Measurements from ENCODE around the gene WDR88.
"Not testable (repeated sequence)": the region's sequence is repeated elsewhere in the genome, so short reads cannot be mapped to it uniquely, and the experiment has no call there.

Gene WDR88

GRCh38 chr19:33212436-33213172, 80.7 kb downstream of the WDR88 start:
- no peak for DNase-seq (ENCODE audit: low read depth)

DNA sequence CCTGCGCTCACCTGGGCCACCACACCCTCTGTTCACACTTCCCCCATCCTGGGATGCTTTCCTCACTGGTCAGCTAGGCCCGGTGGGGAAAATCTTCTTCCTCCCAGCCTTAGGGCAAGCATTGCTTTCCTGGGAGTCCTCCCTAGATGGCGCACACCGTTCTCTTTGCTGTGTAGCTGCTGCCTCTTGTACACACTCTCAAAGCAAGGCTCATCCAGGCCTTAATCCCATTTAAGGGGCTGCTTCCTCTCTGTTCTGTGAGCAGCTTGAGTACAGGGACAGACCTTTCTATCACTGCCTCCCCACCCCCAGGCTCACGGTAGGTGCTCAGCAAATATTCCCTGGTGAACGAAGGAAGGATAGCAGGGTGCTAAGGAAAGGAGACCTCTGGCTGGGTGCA, 82.7 kb downstream of the WDR88 start:
- DNase-seq (ENCODE audit: low read depth) = peak; percentile 34

DNA sequence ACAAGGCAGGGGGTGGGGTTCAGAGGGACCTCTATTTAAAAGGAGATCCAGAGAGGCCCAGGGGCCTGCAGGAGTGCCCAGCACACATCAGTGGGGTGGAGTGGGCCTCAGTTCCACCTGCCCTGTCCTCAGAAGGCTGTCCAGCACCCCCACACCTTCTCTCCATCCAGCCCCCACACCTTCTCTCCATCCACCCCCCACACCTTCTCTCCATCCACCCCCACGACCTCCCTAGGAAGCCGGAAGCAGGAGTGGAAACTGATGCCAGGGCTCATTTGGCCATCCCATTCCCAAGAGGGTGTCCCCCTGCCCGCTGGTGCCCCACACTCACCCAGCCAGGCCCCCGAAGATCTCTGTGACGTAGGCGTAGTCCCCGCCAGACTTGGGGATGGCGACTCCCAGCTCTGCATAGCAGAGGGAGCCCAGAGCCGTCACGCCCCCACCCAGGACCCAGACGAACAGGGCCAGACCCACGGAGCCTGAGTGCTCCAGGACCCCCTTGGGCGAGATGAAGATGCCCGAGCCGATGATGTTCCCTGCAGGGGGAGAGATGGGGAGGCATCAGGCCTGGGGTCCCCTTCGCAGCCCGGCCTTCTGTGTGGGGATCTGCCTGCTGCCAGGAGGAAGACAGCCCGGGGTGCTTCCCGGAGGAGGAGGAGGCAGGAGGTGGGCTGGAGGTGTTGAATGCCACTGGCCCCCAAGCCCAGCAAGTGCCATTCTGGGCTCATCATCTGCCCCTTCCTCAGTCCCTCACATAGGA, 83.7 kb downstream of the WDR88 start:
- DNase-seq (ENCODE audit: low read depth) = no peak

GRCh38 chr19:33216198-33216830, 84.4 kb downstream of the WDR88 start:
- DNase-seq (ENCODE audit: low read depth) = no peak

DNA sequence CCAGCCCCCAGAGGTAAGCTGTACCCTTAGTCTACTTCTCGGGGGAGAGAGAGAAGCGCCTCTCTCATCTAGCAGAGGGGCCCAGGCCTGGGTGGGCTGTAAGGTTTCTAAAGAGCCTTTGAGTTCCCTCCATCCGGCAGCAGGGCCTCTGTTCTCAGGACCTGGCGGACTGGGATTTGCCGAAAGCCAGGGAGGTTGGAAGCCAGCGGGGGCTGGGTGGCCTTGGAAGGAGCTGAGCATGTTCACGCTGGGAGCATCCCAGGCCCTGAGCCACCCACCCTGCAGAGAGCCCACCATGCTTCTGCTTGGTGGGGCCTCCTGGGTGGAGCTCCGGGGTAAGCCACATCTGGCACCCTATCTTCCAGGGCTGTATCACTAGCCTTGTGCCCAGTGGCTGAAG, 86.0 kb downstream of the WDR88 start:
- DNase-seq (ENCODE audit: low read depth) = no peak

DNA sequence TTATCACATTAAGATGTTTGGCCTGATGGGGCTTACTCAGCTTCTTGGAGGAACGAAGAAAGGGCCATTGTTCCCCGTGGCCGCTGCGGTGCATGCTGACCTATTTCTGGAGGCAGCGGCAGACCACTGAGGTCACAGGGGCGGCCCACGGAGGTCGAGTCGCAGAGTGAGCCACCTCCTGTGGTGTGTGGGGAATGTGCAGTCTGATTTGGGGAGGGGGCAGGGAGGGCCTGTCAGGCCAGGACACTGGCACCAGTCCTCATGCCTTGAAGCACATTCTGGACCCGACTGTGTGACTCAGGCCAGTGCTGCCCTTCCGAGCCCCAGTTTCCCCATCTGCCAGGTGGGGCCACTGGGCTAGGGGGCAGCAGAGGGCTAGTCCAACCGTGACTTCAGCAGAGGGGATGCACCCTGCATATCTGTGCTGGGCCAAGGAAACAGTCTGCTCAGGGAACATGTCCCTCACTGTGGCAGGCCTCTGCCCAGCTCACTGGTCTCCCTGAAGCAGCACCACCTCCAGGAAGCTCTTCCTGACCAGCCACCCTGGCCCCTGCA, 87.4 kb downstream of the WDR88 start:
- DNase-seq (ENCODE audit: low read depth) = no peak

- DNase-seq (ENCODE audit: low read depth) = no peak
Measured at GRCh38 chr19:33220115-33220514, 88.2 kb downstream of the WDR88 start.

DNA sequence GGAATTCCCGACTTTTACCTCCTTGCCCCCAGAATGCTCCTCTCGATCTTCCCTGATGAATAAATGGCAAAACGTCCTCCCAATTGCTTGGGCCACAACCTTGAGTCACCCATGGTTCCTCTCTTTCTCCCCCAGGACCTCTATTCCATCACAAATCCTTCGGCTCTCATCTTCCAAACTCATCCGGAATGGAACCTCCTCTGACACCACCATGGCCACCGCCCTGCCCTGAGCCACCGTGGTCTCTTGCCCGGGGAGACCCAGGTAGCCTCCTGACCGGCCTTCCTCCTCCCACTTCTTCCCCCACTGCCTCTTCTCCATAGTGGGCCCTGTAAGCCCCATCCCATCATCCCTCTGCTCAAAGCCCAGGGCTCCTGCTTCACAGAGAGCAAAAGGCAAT, 88.8 kb downstream of the WDR88 start:
- no peak for DNase-seq (ENCODE audit: low read depth)

DNA sequence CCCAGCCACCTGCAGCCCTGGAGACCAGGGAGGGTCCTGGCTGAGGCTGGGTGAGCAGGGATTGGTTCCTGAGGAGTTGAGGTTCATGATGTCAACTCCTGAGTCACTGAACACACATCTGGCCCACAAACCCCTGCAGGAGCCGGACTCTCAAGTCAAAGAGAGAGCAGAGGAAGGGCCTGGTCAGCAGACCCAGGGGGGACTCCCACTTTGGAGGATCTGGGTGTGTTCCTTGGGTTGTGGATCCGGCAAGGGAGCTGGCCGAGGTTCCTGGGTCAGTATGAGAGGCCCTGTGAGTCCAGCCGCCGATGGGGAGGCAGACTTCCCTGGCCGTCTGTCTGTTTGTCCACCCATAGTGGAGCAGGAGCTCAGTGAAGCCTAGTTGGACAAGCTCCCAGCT, 89.7 kb downstream of the WDR88 start:
- DNase-seq (ENCODE audit: low read depth) = no peak

- not testable (repeated sequence) for DNase-seq (ENCODE audit: low read depth)
Measured at GRCh38 chr19:33222255-33222654, 90.3 kb downstream of the WDR88 start.

DNA sequence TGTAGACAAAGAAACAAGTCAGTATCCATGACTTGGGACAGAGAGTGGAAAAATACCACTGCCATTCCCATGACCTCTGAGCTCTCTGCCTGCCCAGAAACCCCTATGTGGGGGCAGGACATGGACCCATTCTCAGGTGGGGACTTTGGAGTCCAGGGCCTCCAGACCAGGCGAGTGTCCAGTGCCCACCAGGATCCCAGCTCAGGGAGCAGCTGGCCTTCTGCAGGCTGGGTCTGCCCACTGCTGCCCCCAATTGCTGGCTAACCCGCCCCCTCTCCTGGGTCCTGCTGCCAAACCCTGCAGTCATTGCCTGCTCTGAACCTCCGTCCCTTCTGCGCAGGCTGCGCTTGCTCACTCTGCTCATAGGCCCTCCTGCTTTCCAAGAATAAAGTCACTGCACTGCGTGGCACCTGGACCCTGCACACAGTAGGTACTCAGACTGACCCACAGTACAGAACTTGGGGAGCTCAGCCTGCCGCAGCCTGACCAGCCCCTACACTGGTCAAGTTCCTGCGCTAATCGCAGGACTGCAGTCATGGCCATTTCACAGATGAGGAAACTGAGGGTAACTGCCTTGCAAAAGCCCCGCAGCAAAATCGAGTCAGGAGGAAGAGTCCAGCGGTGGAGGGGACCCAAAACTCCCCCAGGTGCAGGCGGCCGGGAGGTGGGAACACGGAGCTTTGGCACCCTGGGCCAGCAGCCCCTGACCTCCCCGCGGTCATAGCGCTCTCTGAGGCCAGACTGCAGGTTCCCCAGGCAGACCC, 93.0 kb downstream of the WDR88 start:
- DNase-seq (ENCODE audit: low read depth) = no peak
